Measurements from ENCODE around the gene ZIC4.

Gene ZIC4

DNA sequence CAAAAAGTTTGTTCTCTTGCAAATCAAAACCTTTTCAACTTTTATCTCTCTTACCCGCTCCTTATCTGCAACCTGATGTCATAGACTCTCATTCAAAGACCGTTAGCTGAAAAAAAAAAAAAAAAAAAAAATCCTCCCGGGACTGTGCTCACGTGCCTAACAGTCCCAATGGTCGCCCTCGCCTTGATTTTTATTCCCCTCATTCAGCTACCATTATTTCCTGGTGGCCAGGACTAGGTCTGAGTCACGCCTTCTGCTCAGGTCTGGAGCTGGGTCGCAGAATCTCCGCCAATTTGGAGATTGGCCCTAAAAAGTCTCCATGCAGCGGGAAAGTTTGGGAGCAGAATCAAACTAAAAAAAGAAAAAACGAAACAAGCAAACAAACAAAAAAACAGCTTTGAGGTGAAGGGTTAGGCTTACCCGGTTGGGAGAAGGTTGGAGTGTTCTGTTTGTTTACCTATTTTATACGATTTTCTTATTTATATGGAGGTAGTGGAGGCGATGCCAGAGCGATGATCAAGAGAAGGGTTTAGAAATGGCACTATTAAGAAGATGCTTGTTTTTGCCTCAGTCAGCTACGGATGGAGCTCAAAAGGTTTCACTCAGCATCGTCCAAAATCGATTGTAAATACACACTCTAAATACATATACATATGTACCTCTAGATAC lies 51.1 kb downstream of the ZIC4 start:
- Mint-ChIP-seq H3K4me1 (peaks cover 12% of the 10 kb centered on the region), H3K27ac (no peak overlapping the region), H3K4me3 (peak overlapping the region; percentile 13 to 44 (median 36)), H3K27me3 (ENCODE audit: low read depth) (peaks cover 97% of the 10 kb centered on the region), H3K9me3 (peaks cover 5% of the 10 kb centered on the region), H3K36me3 (ENCODE audit: low read depth) (no peaks in the 10 kb centered on the region)
- TF ChIP-seq, protein P1, sequence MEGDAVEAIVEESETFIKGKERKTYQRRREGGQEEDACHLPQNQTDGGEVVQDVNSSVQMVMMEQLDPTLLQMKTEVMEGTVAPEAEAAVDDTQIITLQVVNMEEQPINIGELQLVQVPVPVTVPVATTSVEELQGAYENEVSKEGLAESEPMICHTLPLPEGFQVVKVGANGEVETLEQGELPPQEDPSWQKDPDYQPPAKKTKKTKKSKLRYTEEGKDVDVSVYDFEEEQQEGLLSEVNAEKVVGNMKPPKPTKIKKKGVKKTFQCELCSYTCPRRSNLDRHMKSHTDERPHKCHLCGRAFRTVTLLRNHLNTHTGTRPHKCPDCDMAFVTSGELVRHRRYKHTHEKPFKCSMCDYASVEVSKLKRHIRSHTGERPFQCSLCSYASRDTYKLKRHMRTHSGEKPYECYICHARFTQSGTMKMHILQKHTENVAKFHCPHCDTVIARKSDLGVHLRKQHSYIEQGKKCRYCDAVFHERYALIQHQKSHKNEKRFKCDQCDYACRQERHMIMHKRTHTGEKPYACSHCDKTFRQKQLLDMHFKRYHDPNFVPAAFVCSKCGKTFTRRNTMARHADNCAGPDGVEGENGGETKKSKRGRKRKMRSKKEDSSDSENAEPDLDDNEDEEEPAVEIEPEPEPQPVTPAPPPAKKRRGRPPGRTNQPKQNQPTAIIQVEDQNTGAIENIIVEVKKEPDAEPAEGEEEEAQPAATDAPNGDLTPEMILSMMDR (IDR thresholded peaks at IDR 0.05; ENCODE audit: unreplicated experiment in 3 of 3) = no peak

DNA sequence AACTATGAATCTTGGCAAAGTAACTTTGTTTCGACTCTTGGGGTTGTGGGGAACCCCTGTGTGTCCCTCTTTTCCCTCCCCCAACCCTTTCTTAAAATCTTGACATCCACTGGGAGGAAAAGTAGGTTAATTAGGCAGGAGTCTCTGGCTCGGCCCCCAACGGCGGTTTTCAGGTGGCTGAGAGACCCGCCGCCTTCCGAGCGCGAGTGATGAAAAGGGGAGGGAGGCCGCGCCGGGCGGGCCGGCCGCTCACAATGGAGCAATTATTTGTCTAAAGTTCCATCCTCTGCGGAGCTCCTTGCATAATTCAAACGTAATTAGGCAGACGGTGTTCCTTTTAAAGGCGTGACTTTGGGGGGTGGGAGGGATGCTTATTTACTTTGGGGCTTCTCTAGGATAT lies 51.7 kb downstream of the ZIC4 start:
- Mint-ChIP-seq H3K27me3 (ENCODE audit: low read depth) (peaks cover 92% of the 10 kb centered on the region), H3K27ac (no peak overlapping the region), H3K9me3 (peaks cover 5% of the 10 kb centered on the region), H3K4me3 (peak overlapping the region in 2 of 3 experiments; percentile 13 to 22), H3K36me3 (ENCODE audit: low read depth) (no peaks in the 10 kb centered on the region), H3K4me1 (peaks cover 12% of the 10 kb centered on the region)
- TF ChIP-seq, protein P1 (IDR thresholded peaks at IDR 0.05; ENCODE audit: unreplicated experiment in 3 of 3) = no peak

DNA sequence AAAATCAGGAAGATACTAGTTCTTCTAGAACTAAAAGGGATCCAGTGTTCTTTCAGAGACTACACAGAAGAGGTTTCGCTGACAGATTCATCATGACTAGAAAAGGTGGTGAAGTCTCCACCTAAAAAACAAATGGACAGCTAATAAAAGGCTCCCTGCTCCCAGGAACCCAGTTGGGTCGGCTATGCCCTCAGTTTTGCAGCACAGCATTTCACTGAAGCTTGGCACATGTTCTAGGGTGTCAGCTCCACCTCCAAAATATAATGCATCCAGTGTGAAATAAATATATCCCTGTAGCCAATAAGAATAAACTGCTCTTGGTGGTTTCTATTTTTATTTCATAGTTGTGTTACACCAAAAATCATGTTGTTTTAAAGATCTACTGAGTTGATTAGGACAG lies 55.0 kb downstream of the ZIC4 start:
- Mint-ChIP-seq H3K36me3 (ENCODE audit: low read depth) (no peaks in the 10 kb centered on the region), H3K9me3 (no peaks in the 10 kb centered on the region), H3K4me1 (peaks cover 10% of the 10 kb centered on the region), H3K27me3 (ENCODE audit: low read depth) (peaks cover 67% of the 10 kb centered on the region), H3K4me3 (no peak overlapping the region), H3K27ac (no peak overlapping the region)
- TF ChIP-seq, protein P1 (IDR thresholded peaks at IDR 0.05; ENCODE audit: unreplicated experiment in 3 of 3) = no peak

DNA sequence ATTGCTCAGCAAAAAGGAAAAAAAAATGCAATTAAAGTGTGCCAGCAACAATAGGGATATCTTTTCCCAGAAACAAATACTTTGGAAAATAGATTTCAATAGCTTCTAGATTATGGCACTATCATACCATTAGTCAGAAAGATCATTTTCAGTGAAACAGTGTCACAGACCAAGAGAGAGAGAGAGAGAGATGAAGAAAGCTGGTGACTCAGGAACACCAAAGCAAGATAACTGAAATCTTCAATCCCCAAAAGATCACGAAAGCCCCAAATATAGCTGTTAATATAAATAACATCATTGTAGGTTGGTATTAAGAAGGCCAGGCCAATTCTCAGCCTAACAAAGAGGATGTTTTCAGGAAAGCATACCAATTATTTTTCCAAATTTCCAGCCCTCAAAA lies 57.4 kb downstream of the ZIC4 start:
- H3K27me3 Mint-ChIP-seq (ENCODE audit: low read depth) = peaks cover 45% of the 10 kb centered on the region
- TF ChIP-seq, protein P1 (IDR thresholded peaks at IDR 0.05; ENCODE audit: unreplicated experiment in 3 of 3) = no peak
- no peaks in the 10 kb centered on the region for H3K36me3 Mint-ChIP-seq (ENCODE audit: low read depth)
- no peak overlapping the region for H3K27ac Mint-ChIP-seq
- no peaks in the 10 kb centered on the region for H3K4me1 Mint-ChIP-seq
- H3K9me3 Mint-ChIP-seq = no peaks in the 10 kb centered on the region
- H3K4me3 Mint-ChIP-seq = no peak overlapping the region

DNA sequence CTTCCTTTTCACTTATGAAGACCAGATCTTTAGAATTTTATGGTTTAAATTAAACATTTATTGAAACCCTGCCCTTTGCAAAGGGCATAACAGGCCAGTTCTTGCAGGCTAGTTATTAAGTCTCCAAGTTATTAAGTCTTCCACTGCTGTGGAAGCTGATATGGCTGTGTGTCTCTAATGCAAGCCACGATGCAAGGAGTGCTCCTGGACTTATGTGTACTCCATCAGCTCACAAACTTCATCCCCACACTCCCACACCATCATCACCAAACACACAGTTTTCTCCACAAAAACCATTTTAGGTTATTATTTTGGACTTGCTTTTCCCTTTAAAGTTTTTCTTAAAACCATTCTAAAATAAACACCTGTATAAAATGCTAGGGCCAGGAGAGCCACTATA lies 62.4 kb downstream of the ZIC4 start:
- Mint-ChIP-seq H3K4me3 (no peak overlapping the region), H3K27ac (no peak overlapping the region), H3K4me1 (no peaks in the 10 kb centered on the region), H3K27me3 (ENCODE audit: low read depth) (peaks cover 10% of the 10 kb centered on the region), H3K36me3 (ENCODE audit: low read depth) (no peaks in the 10 kb centered on the region), H3K9me3 (no peaks in the 10 kb centered on the region)
- TF ChIP-seq, protein P1 (IDR thresholded peaks at IDR 0.05; ENCODE audit: unreplicated experiment in 3 of 3) = no peak

- TF ChIP-seq, protein P1 (IDR thresholded peaks at IDR 0.05; ENCODE audit: unreplicated experiment in 3 of 3) = no peak
- Mint-ChIP-seq H3K4me3 (no peak overlapping the region), H3K9me3 (no peaks in the 10 kb centered on the region), H3K36me3 (ENCODE audit: low read depth) (no peaks in the 10 kb centered on the region), H3K27me3 (ENCODE audit: low read depth) (peaks cover 5% of the 10 kb centered on the region), H3K27ac (no peak overlapping the region), H3K4me1 (no peaks in the 10 kb centered on the region)
Observed at GRCh38 chr3:147341727-147342126, 64.6 kb downstream of the ZIC4 start.
